ENCODE data around the gene CXCR3.
"Not testable (repeated sequence)": the region's sequence is repeated elsewhere in the genome, so short reads cannot be mapped to it uniquely, and the experiment has no call there.

CXCR3 gene

DNA sequence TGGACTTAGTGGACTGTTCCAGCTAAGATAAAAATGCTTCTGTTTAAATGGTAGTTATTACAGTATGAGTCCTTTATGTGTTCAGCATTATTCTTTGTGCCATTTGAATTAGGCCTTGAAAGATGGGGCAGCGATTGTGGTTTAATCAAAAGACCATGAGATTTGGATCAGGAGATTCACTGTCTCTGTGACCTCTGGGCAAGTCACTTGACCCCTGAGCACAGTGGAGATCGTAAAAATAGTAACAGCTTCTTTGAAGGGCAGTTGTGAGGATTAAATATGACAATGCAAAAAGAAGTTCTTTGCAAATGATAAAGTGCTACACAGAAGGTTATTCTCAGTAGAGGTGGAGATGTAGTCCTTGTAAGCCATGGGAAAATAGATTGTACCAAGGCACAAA, 10.8 kb downstream of the CXCR3 start:
- no peak for DNase-seq

DNA sequence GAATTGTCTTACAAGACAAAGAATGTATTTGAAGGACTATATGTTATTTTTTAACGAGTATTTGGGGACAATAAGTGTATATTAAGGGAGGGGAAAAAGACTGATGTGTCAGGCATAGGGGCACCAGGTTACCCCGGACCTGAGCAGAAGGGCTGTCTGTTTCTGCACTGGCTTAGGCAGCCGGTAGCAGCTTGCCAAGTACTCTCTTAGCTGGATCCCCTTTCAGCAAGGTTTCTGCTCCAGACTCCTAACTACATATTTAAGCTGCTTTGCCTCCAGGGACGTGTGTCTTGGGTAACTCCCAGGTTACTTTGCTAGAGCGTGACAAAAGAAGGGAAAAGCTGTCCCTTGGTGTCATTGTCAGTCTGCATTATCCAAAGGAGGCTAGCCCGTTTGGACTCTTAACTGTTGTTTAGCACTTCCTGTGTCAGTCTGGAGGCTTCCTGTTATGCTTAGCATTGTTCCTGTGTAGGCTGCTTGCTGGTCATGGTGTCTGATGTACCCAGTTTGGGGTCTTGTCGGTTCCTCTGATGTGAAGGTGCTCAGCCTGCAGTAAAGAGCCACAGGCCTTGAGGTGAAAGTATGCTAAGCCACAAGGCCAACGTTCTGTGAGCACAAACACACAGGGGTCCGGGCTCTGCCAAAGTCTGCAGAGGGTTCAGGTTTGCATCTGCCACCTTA, 11.6 kb downstream of the CXCR3 start:
- no peak for DNase-seq

DNA sequence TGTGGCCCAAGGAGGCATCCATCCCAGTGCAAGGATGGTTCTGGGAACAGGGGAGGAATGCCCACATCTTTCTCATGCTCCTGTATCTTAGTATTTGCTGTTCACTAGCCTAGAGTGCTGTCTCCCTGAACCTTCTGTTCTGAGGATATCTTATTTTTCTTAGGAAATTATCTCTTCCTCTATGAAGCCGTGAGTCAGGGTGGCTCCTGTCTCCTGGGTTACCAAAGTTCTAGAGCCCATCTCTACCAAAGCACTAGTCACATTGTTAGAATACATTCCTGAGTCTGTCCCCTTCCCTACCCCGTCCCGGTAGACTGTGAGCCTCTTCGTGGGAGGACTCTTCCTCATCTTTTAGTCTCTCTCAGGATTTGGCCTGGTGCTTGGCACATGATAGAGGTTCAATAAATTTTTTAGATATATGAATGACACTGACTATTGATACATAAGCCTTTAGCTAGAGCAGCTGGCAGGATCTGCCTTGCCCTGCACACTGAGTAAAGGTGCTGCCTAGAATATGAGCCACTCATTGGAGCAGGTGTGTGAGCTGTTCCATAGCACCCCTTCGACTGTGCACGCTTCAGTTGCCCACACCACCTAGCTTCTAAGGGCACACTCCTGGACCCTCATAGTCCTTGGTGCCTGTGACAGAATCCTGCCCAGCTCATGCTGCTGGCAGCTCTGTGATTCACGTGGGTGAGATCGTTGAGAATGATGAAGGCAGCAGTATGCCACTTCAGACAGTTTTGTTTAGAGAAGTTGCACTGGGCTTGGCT, 13.3 kb downstream of the CXCR3 start:
- DNase-seq = no peak

DNA sequence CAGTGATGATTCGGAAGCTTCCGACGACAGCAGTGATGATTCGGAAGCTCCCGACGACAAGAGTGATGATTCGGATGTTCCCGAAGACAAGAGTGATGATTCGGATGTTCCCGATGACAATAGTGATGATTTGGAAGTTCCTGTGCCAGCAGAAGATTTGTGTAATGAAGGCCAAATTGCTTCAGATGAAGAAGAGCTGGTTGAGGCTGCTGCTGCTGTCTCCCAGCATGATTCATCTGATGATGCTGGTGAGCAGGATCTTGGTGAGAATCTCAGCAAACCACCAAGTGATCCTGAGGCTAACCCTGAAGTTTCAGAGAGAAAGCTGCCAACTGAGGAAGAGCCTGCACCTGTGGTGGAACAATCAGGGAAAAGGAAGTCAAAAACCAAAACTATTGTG, 14.2 kb downstream of the CXCR3 start:
- DNase-seq = no peak

DNA sequence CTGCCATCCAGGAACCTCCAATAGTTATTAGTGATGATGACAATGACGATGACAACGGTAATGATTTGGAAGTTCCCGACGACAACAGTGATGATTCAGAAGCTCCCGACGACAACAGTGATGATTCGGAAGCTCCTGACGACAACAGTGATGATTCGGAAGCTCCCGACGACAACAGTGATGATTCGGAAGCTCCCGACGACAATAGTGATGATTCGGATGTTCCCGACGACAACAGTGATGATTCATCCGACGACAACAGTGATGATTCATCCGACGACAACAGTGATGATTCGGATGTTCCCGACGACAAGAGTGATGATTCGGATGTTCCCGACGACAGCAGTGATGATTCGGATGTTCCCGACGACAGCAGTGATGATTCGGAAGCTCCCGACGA, 14.7 kb downstream of the CXCR3 start:
- DNase-seq = no peak

DNA sequence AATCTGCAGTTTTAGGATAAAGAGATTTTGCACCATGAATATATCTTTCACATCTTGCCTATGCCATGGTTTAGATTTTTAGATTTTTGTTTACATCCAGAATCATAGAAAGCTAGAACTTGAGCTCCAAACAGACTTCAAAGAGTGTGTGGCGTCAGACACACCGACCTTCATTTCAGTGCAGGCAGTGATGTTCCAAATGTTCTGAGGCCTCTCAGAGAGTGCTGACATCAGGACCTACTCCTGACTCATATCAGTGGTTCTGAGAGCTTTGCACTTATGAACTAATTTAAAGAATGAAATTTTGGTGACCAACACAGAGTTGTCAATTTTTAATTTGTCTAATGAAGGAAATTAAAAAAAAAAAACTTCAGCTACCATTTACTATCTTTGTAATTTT, 18.3 kb downstream of the CXCR3 start:
- DNase-seq = no peak

DNA sequence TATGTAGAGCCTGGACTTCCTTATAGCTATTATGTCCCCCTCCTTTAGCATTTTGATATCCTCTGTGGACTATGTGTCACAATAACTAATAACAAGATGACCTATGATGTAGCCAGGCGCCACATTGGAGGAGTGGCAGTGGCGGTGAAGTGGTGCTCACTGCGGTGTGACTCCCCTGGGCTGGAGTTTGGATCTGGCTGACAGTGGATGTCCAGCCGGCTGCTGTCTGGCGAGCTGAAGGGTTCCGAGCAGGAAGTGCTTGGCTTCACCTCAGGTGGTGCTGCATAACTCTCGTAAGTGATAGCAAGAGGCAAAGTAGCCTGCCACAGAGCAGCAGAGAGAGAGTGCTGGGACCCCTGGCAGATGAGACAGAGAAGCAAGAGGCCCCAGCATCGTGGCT, 25.1 kb downstream of the CXCR3 start:
- DNase-seq = not testable (repeated sequence)

DNA sequence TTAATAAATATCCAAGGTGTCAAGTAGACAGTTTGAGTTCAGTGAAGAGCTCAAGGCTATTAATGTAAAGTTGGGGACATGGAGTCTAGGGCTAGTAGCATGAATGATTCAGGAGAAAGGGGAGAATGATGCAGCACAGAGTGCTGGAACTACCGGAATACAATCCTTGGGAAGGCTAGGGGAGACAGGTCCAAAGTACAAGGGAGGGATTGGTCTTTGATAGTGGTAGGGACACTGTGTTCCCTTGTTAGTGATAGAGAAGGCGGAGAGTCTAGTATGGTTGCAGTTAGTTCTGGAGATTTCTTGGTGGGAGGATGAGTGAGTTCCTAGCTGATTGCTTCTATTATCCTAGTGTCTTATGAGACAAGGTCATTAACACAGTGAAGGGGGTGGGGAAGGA, 31.4 kb downstream of the CXCR3 start:
- no peak for DNase-seq

DNA sequence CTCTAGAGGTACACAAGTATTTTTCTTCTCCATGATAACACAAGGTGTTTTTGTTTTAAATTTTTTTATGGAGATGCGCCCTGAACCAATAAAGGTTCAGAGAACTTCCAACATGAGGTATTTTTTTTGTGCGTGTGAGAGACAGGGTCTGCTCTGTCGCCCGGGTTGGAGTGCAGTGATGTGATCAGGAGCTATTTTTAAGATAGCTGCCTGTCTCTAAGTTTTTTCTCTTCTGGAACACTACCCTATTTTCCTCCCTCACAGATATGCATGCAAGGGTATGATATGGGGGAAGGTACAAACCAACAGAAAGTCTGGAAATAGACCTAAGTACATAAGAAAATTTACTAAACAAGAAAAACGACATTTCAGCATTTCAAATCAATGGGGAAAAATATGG, 37.1 kb downstream of the CXCR3 start:
- DNase-seq = no peak

DNA sequence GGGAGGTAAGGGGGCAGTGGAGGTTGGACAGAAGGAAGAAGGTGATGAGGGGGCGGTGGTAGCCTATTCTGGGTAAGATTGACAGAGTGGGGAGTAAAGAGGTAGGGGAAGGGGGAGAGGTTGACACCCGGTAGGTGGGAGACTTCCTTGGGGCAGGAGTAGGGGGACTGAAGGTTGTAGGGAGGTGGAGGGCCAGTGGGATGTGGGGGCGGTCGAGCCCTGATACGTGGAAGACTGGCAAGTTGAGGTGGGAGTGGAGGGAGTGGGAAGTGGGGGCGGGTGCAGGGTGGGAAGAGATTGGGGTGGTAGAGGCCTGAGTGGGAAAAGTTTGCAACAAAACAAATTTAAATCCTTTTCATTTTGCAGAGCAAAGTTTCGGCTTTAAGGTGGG, 38.3 kb downstream of the CXCR3 start:
- no peak for DNase-seq

DNA sequence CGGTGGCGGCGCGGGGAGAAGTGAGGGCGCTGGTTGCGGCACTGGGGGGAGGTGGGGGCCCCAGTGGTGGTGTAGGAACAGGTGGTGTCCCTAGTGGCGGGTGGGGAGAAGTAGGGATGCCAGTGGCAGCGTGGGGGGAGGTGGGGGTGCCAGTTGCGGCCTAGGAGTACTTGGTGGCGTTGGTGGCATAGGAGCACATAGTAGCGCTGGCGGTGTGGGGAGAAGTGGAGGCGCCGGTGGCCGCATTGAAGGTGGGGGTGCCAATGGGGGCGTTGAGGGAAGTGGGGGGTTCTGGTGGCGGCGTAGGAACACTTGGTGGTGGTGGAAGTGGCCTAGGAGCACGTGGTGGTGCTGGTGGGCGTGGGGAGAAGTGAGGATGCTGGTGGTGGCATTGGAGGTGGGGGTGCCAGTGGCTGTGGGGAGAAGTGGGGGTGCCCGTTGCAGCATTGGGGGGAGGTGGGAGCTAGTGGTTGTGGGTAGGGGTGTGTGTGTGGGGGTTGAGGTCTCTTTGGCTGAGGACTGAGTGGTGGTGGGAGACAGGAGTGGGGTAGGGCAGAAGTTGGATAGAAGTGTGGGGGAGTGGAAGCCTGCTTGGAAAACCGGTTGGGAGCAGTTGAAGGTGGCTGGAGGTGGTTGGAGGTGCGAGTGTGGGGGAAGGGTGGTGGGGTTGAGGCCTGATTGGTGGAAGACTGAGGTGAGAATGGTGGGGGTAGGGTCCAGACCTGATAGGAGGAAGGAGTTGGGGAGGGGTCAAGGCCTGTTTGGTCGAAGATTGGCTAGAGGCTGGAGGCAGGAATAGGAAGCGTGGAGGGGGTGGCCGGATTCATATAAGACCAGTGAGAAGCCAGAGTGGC, 38.9 kb downstream of the CXCR3 start:
- DNase-seq = no peak

DNA sequence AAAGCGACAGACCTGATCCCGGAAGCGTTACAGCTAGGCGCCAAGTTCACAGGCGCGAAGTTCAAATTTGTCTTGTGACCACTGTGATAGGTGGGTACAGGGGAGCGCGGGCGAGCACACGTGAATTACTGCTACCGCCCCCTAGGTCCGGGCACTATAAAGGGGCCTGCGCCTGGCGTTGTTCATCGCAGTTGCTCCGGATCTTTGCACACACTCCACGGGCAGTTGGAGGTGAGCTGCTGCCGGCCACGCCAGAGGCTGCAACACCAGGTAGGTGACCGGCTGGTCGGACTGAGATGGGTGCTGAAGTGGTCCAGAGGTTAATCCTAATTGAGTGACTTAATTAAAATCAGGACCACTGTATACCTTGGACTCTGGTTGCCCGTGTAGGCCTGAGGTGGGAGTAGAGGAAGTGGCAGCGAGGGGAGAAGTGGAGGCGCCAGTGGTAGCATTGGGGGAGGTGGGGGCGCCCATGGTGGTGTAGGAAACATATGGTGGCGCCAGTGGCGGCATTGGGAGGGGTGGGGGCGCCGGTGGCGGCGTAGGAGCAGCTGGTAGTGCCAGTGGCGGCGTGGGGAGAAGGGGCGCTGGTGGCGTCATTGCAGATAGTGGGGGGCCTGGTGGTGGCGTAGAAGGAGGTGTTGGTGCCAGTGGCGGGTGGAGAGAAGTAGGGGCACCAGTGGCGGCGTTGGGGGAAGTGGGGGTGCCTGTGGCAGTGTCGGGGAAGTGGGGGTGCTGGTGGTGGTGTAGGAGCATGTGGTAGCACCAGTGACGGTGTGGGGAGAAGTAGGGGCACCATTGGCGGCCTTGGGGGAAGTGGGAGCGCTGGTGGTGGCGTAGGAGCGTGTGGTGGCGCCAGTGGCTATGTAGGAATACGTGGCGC, 39.8 kb downstream of the CXCR3 start, which contains the start of gene GCNA:
Gene GCNA (plus strand): TSS at position 185 of the 883 bp plus-strand sequence. CDS start 2,385 bp downstream, outside the sequence.
- no peak for DNase-seq

DNA sequence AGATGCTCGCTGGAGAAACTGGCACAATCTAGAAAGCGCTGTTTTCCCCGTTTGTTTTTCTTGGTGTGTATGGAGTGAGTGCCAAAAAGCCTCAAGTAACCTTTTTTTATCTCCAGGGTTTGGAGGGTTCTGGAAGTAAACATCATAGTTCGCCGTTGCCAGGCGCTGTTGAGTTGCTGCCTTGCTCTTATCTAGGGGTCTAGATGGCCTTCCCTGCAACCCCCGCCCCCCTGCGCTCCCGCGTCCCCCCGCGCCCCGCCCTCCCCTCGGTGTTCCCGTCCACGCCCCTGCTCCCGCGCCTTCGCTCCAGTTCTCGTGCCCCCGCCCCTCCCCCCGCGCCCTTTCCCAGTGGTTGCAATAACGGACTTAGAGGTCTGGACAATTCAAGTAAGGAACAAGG, 40.6 kb downstream of the CXCR3 start:
- no peak for DNase-seq

DNA sequence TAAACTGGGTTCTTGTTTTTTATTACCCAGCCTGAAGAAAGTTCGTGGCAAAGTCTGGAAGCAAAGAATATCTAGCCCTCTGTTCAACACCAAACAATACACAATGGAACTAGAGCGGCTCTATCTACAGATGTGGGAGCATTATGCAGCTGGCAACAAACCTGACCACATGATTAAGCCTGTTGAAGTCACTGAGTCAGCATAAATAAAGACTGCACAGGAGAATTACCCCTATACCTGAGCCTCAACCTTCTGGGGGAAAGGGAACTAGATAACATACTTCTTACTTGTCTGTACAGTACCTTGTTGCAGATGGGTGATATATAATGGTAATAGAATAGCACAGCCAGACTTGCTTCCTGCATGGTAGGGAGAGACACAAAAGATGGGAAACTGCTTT, 44.7 kb downstream of the CXCR3 start:
- DNase-seq = no peak

DNA sequence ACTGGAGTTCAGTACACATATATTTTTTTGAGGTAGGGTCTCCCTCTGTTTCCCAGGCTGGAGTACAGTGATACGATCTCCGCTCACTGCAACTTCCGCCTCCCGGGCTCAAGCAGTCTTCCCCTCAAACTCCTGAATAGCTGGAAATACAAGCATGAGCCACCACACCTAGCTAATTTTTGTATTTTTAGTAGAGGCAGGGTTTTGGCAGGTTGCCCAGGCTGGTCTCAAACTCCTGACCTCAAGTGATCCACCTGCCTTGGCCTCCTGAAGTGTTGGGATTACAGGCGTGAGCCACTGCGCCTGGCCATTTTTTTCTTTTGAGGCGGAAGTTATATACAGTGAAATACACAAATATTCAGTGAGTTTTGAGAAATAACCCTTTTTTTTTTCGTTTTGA, 46.9 kb downstream of the CXCR3 start:
- DNase-seq = not testable (repeated sequence)
